ENCODE measurements around the gene NPW.
A peak's percentile ranks its signal among the peaks of the same experiment; 100 is the strongest.

NPW gene

DNA sequence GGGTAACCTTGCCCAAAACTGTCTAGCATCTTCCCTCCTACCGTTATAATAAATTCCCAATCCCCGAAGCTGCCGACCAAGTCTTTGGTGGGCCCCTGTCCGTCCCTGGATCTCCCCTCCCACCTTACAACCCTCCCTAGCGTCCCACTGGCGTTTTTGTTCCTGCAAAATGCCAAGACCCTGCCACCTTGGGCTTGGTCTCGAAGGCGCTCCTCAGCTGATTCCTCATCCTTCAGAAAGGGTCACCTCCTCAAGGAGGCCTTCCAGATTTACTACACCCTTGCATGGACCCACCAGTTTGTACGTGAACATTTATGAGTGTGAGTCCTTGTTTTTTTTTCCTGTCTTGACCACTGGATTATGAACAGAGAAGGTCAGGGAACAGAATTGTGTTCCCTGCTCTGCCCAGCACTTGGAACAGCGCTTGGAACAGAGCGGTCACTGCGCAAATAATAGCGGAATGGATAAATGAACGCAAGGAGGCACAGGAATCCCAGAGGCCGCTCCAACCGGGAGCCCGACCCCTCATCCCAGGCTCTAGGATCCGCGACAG lies 36.5 kb upstream of the NPW start:
- no peak for DNase-seq
- TF ChIP-seq, protein P1, sequence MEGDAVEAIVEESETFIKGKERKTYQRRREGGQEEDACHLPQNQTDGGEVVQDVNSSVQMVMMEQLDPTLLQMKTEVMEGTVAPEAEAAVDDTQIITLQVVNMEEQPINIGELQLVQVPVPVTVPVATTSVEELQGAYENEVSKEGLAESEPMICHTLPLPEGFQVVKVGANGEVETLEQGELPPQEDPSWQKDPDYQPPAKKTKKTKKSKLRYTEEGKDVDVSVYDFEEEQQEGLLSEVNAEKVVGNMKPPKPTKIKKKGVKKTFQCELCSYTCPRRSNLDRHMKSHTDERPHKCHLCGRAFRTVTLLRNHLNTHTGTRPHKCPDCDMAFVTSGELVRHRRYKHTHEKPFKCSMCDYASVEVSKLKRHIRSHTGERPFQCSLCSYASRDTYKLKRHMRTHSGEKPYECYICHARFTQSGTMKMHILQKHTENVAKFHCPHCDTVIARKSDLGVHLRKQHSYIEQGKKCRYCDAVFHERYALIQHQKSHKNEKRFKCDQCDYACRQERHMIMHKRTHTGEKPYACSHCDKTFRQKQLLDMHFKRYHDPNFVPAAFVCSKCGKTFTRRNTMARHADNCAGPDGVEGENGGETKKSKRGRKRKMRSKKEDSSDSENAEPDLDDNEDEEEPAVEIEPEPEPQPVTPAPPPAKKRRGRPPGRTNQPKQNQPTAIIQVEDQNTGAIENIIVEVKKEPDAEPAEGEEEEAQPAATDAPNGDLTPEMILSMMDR (IDR thresholded peaks at IDR 0.05) = no peak
- H3K4me3 ChIP-seq = peak overlapping the region; percentile 80 to 88
- H3K9me3 ChIP-seq = no peaks in the 10 kb centered on the region
- H3K36me3 ChIP-seq = peaks cover 18 to 36% (median 21%) of the 10 kb centered on the region in 3 donors
- peaks cover 0 to 38% of the 10 kb centered on the region in 2 donors for H3K27me3 ChIP-seq
- intact Hi-C loops (cut with DNase I; ENCODE audit: low total_unique reads) = no loop called here
- H3K27ac ChIP-seq = peak overlapping the region; percentile 64 to 80
- H3K4me1 ChIP-seq = peaks cover 8 to 52% (median 26%) of the 10 kb centered on the region in 4 donors

DNA sequence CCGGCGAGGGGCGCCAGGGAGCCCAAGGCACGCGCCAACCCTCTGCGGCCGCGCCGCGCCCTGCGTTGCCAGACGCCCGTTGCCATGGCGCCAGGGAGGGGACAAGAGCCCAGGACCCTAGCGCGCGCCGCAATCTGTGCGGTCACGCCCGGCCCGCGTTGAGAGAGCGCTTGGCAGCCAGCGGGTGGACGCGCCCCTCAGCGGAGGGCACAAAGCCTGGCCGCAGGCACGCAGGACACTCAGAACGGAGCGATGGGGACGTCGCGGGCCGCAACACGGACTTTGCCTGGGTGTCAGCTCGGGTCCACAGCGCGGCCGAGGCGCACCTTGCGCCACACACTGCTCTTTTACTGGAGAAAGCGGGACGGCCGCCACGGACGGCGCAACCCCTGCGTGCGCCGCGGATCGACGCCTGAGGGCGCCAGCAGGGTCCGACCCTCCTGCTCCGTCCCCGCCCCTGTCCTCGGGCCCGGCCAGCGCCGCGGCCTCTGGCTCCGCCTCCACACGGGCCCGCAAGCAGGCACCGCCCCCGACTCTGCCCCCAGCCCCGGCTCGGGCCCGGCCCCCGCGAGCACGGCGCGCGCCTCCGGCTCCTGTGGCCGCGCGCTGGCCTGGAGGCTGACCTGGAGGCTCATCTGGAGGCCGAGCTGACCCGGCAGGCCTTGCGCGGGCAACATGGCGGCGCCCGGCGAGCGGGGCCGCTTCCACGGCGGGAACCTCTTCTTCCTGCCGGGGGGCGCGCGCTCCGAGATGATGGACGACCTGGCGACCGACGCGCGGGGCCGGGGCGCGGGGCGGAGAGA lies 35.8 kb upstream of the NPW start, which contains the start of gene GFER:
Gene GFER (plus strand): TSS at position 650 of the 803 bp plus-strand sequence. CDS start 26 bp downstream, at position 676.
- peaks cover 0 to 37% of the 10 kb centered on the region in 2 donors for H3K27me3 ChIP-seq
- TF ChIP-seq, protein P1 (IDR thresholded peaks at IDR 0.05) = peak in 1 of 2 experiments; percentile 22
- H3K9me3 ChIP-seq = no peaks in the 10 kb centered on the region
- peak within 1 kb of the TSS; percentile 64 to 80 for H3K27ac ChIP-seq
- H3K4me3 ChIP-seq = peak within 1 kb of the TSS; percentile 80 to 88
- intact Hi-C loops (cut with DNase I; ENCODE audit: low total_unique reads) = no loop called here
- H3K4me1 ChIP-seq = peaks cover 8 to 50% (median 26%) of the 10 kb centered on the region in 4 donors
- DNase-seq = peak; percentile 85 to 93
- peaks cover 11 to 29% (median 15%) of the 10 kb centered on the region in 3 donors for H3K36me3 ChIP-seq

DNA sequence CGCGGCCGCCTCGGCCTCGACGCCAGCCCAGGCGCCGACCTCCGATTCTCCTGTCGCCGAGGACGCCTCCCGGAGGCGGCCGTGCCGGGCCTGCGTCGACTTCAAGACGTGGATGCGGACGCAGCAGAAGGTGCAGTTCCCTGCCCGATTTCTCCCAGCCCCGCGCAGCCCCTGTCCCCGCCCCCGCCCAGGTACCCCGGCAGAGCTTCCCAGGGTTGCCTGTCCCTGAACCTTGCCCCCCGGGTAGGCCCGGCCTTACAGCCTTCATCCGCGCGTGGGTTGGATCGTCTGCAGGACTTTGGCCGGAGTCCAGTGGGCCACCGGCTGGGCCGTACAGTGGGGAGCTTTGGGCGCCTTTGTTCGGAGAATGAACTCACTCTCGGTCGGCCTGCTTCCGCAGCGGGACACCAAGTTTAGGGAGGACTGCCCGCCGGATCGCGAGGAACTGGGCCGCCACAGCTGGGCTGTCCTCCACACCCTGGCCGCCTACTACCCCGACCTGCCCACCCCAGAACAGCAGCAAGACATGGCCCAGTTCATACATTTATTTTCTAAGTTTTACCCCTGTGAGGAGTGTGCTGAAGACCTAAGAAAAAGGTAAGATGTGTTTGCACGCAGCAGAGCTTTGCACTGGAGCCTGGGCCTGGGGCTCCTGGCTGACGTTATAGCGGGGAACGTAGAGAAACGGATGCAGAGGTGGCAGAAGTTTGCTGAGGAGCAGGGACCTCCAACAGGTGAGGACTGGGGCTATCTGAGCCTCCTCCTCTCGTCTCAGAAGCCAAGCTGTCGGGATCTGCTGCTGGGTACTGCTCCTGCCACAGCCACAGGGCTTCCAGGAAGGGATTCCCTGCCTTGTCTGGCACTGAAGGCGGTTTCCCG lies 35.0 kb upstream of the NPW start:
- intact Hi-C loops (cut with DNase I; ENCODE audit: low total_unique reads) = no loop called here
- Histone ChIP-seq H3K36me3 (peaks cover 11 to 23% (median 11%) of the 10 kb centered on the region in 3 donors), H3K4me1 (peaks cover 8 to 45% (median 21%) of the 10 kb centered on the region in 4 donors), H3K27me3 (peaks cover 0 to 37% of the 10 kb centered on the region in 2 donors), H3K27ac (peak overlapping the region; percentile 64 to 80), H3K4me3 (peak overlapping the region; percentile 80 to 88), H3K9me3 (no peaks in the 10 kb centered on the region)
- TF ChIP-seq, protein P1 (IDR thresholded peaks at IDR 0.05) = no peak
- no peak for DNase-seq

DNA sequence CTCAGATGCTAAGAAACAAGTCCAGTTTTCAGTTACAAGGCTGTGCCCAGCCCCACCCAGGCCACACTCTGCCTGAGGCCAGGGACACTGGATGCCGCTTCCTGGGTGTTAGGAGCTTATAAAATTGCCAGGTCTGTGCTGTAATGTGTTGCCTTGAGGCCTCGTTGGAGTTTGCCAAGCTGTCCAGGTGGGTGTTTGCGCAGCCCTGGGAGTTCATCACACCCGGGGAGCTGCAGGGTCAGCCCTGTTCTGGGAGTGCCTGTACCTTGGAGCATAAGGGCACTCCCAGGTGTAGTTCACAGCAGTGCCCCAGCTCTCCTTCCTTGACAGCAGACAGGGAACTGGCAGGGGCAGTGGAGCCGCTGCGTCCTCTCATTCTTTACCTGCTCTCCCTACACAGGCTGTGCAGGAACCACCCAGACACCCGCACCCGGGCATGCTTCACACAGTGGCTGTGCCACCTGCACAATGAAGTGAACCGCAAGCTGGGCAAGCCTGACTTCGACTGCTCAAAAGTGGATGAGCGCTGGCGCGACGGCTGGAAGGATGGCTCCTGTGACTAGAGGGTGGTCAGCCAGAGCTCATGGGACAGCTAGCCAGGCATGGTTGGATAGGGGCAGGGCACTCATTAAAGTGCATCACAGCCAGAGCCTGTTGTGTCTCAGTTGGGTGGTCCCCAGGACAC lies 34.0 kb upstream of the NPW start:
- no peak overlapping the region for H3K4me3 ChIP-seq

More for the DNA sequence above, 34.0 kb upstream of the NPW start:
- intact Hi-C loops (cut with DNase I; ENCODE audit: low total_unique reads) = no loop called here
- H3K27me3 ChIP-seq = peaks cover 0 to 37% of the 10 kb centered on the region in 2 donors
- peaks cover 11 to 23% (median 11%) of the 10 kb centered on the region in 3 donors for H3K36me3 ChIP-seq
- H3K4me1 ChIP-seq = peaks cover 8 to 48% (median 25%) of the 10 kb centered on the region in 4 donors
- H3K27ac ChIP-seq = no peak overlapping the region
- H3K9me3 ChIP-seq = no peaks in the 10 kb centered on the region
- TF ChIP-seq, protein P1 (IDR thresholded peaks at IDR 0.05) = no peak
- DNase-seq = no peak
